Measurements from ENCODE around the gene TMEM178A.
"Not testable (repeated sequence)": the region's sequence is repeated elsewhere in the genome, so short reads cannot be mapped to it uniquely, and the experiment has no call there.

The TMEM178A gene

DNA sequence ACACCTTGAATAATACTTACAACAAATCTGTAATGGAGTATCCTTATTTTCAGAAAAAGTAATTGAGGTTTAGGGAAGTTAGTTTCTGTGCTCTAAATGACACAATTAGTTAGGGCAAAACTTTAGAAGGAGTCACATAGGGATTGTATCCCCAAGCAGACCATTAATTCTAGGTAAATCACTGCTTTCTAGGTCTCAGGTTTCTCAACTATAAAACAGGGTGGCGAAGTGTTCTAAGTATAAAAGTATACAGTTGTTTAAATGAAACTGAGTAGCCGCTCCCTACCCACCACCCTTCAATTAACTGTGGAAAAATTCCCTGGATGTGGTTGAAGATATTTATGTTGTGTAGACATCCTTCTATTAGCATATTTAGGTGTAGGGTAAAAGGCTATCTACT, 19.9 kb upstream of the TMEM178A start:
- no peak overlapping the region for H3K4me3 ChIP-seq (ENCODE audit: control insufficient read depth, low read depth, low read length)
- DNase-seq (ENCODE audit: low read depth), result no peak
- TF ChIP-seq, protein P1, sequence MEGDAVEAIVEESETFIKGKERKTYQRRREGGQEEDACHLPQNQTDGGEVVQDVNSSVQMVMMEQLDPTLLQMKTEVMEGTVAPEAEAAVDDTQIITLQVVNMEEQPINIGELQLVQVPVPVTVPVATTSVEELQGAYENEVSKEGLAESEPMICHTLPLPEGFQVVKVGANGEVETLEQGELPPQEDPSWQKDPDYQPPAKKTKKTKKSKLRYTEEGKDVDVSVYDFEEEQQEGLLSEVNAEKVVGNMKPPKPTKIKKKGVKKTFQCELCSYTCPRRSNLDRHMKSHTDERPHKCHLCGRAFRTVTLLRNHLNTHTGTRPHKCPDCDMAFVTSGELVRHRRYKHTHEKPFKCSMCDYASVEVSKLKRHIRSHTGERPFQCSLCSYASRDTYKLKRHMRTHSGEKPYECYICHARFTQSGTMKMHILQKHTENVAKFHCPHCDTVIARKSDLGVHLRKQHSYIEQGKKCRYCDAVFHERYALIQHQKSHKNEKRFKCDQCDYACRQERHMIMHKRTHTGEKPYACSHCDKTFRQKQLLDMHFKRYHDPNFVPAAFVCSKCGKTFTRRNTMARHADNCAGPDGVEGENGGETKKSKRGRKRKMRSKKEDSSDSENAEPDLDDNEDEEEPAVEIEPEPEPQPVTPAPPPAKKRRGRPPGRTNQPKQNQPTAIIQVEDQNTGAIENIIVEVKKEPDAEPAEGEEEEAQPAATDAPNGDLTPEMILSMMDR (conservative IDR thresholded peaks at IDR 0.05; ENCODE audit: control insufficient read depth, insufficient read depth, low read depth, low read length), result no peak

DNA sequence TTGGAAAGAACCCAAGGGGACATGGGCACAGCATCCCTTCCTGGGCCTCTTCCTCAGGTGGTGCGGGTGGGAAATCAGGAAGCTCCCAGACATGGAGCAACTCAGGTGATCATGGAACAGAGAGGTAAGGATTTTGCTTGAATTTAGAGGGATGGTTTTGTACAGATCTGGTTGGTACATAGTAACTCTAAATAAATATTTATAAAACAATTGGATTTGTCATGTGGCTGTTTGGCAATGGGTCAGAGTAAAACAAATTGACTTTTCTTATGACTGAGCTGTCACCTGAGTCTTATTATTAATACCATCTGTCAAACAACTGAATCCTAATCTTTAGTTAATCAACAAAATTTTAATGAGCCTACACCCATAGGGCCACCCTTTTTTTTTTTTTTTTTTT, 19.4 kb upstream of the TMEM178A start:
- no peak for DNase-seq (ENCODE audit: low read depth)
- no peak overlapping the region for H3K4me3 ChIP-seq (ENCODE audit: control insufficient read depth, low read depth, low read length)
- TF ChIP-seq, protein P1 (conservative IDR thresholded peaks at IDR 0.05; ENCODE audit: control insufficient read depth, insufficient read depth, low read depth, low read length), result no peak

DNA sequence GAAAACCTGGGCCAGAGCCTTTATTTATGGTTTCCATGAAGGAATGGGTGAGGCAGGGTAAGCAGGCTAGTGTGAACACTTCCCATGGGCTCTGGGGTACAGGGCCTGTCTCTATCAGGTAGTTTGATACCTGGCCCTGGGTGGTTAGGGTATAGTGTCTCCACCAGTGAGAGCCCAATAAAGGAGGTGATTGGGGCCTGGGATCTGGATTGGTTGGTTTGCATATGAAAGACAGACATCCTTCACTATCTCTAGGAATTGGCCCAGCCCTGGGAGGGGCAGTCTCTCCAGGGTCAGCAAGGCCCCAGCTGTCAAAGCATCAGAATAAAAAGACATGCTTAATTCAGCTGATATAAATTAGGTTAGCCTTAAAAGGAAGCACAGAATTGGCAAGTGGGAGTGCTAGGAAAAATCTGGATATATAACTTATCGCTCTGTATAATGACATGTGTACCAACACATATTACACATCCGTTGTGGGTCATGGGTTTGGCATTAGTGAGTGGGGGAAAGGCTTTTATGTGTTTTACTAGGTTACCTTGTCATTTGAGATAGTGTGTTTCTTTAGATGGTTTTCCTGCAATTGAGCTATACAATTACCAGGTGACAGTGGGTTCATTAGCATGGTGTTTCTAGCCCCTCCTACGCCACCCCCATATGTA, 18.5 kb upstream of the TMEM178A start:
- DNase-seq (ENCODE audit: low read depth), result no peak
- TF ChIP-seq, protein P1 (conservative IDR thresholded peaks at IDR 0.05; ENCODE audit: control insufficient read depth, insufficient read depth, low read depth, low read length), result no peak
- H3K4me3 ChIP-seq (ENCODE audit: control insufficient read depth, low read depth, low read length), result no peak overlapping the region

DNA sequence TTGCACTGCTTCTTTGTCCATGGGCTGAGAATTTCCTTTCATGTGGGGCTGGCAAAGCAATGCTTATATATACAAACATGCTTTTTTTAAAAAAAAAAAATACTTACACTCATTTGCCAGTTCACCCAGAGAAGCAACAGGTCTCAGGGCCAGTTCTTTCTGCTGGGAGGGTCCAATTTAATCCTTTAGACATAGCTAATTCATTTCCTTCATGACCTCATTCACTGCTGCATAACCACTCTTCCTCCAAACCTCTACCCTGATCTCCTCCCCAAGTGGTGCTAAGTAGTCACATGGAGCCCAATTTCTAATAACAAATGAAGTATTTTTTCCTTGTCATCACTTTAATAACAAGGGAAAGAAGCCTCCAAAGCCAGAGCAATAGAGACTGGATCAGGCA, 17.1 kb upstream of the TMEM178A start:
- TF ChIP-seq, protein P1 (conservative IDR thresholded peaks at IDR 0.05; ENCODE audit: control insufficient read depth, insufficient read depth, low read depth, low read length), result no peak
- no peak for DNase-seq (ENCODE audit: low read depth)
- no peak overlapping the region for H3K4me3 ChIP-seq (ENCODE audit: control insufficient read depth, low read depth, low read length)

DNA sequence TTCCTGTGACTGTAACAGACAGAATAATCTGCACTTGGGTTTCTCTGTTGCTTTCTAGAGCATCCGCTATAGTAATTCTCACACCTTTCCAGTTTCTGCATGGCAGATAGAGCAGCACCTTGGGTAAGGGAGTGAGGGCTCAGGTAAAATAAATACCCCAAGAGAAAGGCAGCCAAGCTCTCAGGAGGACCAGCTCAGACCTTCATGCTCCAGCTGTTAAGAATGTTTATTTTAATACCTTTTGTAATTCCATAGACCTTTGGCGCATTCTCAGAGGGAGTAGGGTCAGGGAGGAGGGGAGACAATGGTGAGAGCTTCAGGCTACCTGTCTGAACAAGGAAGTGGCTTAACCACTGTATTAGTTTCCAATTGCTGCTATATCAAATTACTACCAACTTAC, 16.2 kb upstream of the TMEM178A start:
- DNase-seq (ENCODE audit: low read depth), result no peak
- TF ChIP-seq, protein P1 (conservative IDR thresholded peaks at IDR 0.05; ENCODE audit: control insufficient read depth, insufficient read depth, low read depth, low read length), result no peak
- no peak overlapping the region for H3K4me3 ChIP-seq (ENCODE audit: control insufficient read depth, low read depth, low read length)

DNA sequence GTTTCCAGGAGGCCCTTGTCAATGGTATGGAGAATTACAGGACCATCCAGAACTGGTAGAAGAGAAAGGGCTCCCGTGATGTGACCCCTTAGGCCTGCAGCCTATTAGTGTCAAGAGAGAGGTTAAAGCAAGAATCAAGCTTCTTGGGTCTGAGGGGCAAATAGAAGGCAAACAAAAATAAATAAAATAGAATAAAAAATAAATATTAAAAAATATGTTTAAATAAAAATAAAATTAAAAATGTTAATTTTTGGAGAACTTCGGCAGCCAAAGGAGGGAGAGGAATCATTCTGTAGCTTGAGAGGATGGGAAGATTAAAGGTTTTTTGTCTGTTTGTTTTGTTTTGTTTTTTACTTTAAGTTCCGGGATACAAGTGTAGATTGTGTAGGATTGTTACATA, 15.2 kb upstream of the TMEM178A start:
- no peak for DNase-seq (ENCODE audit: low read depth)
- TF ChIP-seq, protein P1 (conservative IDR thresholded peaks at IDR 0.05; ENCODE audit: control insufficient read depth, insufficient read depth, low read depth, low read length), result no peak

DNA sequence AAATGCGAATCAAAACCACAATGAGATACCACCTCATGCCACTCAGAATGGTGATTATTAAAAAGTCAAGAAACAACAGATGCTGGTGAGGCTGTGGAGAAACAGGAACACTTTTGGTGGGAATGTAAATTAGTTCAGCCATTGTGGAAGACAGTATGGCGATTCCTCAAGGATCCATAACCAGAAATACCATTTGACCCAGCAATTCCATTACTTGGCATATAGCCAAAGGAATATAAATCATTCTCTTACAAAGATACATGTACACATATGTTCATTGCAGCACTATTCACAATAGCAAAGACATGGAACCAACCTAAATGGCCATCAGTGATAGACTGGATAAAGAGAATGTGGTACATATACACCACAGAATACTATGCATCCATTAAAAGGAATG, 9.5 kb upstream of the TMEM178A start:
- not testable (repeated sequence) for H3K4me3 ChIP-seq (ENCODE audit: control insufficient read depth, low read depth, low read length); DNase-seq (ENCODE audit: low read depth)

More for the DNA sequence above, 15.2 kb upstream of the TMEM178A start:
- H3K4me3 ChIP-seq (ENCODE audit: control insufficient read depth, low read depth, low read length), result no peak overlapping the region

All from fibroblast of mammary gland (primary cell).